SIG-M5 (cell line): ENCODE results near the gene ECHS1.

Experiments used
- DNase-seq: peaks from one replicate; lab custom pipeline; 2025; lab: John Stamatoyannopoulos, UW

ECHS1 gene

GRCh38 chr10:133341983-133342382, 31.2 kb downstream of the ECHS1 start:
- no peak for DNase-seq

GRCh38 chr10:133339708-133340380, 33.3 kb downstream of the ECHS1 start:
- DNase-seq = no peak

- no peak for DNase-seq
These were observed 34.8 kb downstream of the ECHS1 start for GRCh38 chr10:133338080-133339071.

GRCh38 chr10:133337370-133337725, 35.8 kb downstream of the ECHS1 start:
- no peak for DNase-seq

GRCh38 chr10:133336577-133337369, 36.4 kb downstream of the ECHS1 start, which contains the start of gene CALY:
TSS of gene CALY (minus strand) at chr10:133336896. CDS start at chr10:133328989, 7,907 bp downstream.
- no peak for DNase-seq

- DNase-seq = no peak
These were observed 37.0 kb downstream of the ECHS1 start for GRCh38 chr10:133336118-133336576.

GRCh38 chr10:133335246-133336117, 37.7 kb downstream of the ECHS1 start:
- no peak for DNase-seq

GRCh38 chr10:133334503-133335245, 38.5 kb downstream of the ECHS1 start:
- no peak for DNase-seq

GRCh38 chr10:133332936-133333699, 40.0 kb downstream of the ECHS1 start:
- DNase-seq = no peak

GRCh38 chr10:133329491-133330202, 43.5 kb downstream of the ECHS1 start:
- no peak for DNase-seq

GRCh38 chr10:133328358-133329343, 44.5 kb downstream of the ECHS1 start:
- DNase-seq = no peak

- no peak for DNase-seq
These were observed 45.4 kb downstream of the ECHS1 start for GRCh38 chr10:133327651-133328357.

- DNase-seq = no peak
These were observed 46.2 kb downstream of the ECHS1 start for GRCh38 chr10:133326745-133327650.

- no peak for DNase-seq
These were observed 47.0 kb downstream of the ECHS1 start for GRCh38 chr10:133326223-133326551.

- no peak for DNase-seq
These were observed 47.5 kb downstream of the ECHS1 start for GRCh38 chr10:133325440-133326222.
